Measurements from ENCODE around the gene ABCF2. TPM values are rescaled to one million over a fixed set of nuclear protein-coding genes. Genes with fewer than 3 reads are reported as not detected.

Gene ABCF2
- total and polyA plus RNA-seq, 2 of the 4 experiments (the other 2 are of a cell fraction): 46.2 to 103 TPM

DNA sequence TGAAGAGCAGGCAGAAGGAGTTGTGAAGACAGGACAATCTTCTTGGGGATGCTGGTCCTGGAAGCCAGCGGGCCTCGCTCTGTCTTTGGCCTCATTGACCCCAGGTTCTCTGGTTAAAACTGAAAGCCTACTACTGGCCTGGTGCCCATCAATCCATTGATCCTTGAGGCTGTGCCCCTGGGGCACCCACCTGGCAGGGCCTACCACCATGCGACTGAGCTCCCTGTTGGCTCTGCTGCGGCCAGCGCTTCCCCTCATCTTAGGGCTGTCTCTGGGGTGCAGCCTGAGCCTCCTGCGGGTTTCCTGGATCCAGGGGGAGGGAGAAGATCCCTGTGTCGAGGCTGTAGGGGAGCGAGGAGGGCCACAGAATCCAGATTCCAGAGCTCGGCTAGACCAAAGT lies 6.8 kb upstream of the ABCF2 start:
- H2AK9ac ChIP-seq (replicated peaks; ENCODE audit: low read depth, low read length, poor library complexity): peak overlapping the region; percentile 1
- no peak overlapping the region for H2BK20ac ChIP-seq (ENCODE audit: low read depth, low read length)
- intact Hi-C loops (cut with micrococcal nuclease) (no loop called here), dilution Hi-C loops (cut with HindIII; ENCODE audit: low sequenced_read_pairs, unreplicated experiment) (no loop called here), in situ Hi-C loops (cut with MboI; ENCODE audit: low sequenced_read_pairs) (no loop called here)
- no peak overlapping the region for H2AFZ ChIP-seq (replicated peaks; ENCODE audit: low read length, poor library complexity)
- no peak overlapping the region for H4K5ac ChIP-seq (ENCODE audit: low read depth, low read length)
- peak overlapping the region; percentile 50 for H3K14ac ChIP-seq (replicated peaks; ENCODE audit: low read depth, low read length)
- DNase-seq (no peak), ATAC-seq (ENCODE audit: low read depth) (no peak)
- no peak overlapping the region for H2BK15ac ChIP-seq (ENCODE audit: low read depth, low read length)
- peak overlapping the region; percentile 91; the same call in 1 of the 2 replicates for H2AK5ac ChIP-seq (ENCODE audit: low read depth, low read length)
- peaks cover 60% of the 10 kb centered on the region for H4K20me1 ChIP-seq (ENCODE audit: insufficient read depth, low read length)
- 0 out of 2 replicates have a peak overlapping the region, but pooled peaks have one; percentile 37 for H3K4ac ChIP-seq (ENCODE audit: low read depth, low read length)
- peak overlapping the region; percentile 51 for H2BK5ac ChIP-seq (ENCODE audit: low read depth, low read length, poor library complexity, severe bottlenecking)
- WGBS, 2 experiments (ENCODE audit: extremely low coverage in 2 of 2, insufficient read length in 1 of 2): 90% methylated on average over 4 of the region's 9 CpGs; no CpG with 5 or more reads in 1 of the 2 experiments
- H4K91ac ChIP-seq (ENCODE audit: insufficient read depth, low read depth, low read length): no peak overlapping the region
- no peak overlapping the region for H3K18ac ChIP-seq (ENCODE audit: low read depth, low read length)
- TF ChIP-seq CHD1 (IDR thresholded peaks at IDR 0.05; ENCODE audit: low read depth, low read length) (no peak), MXI1 (IDR thresholded peaks at IDR 0.05; ENCODE audit: borderline replicate concordance, low read depth, low read length) (no peak), SMC3 (IDR thresholded peaks at IDR 0.05; ENCODE audit: low read depth, low read length) (no peak), CEBPB (IDR thresholded peaks at IDR 0.05; ENCODE audit: low read depth, low read length) (no peak), FOS (IDR thresholded peaks at IDR 0.05; ENCODE audit: low read depth, low read length) (no peak), MAZ (IDR thresholded peaks at IDR 0.05; ENCODE audit: borderline replicate concordance, low read depth, low read length) (no peak), POLR2A (IDR thresholded peaks at IDR 0.05; ENCODE audit: low read depth, low read length) (no peak), RFX5 (IDR thresholded peaks at IDR 0.05; ENCODE audit: low read depth, low read length) (no peak), MAFK (IDR thresholded peaks at IDR 0.05; ENCODE audit: low read depth, low read length) (no peak), RCOR1 (IDR thresholded peaks at IDR 0.05; ENCODE audit: insufficient replicate concordance, low read length) (no peak), NFE2L2 (IDR thresholded peaks at IDR 0.05; ENCODE audit: low read depth, low read length) (no peak), RAD21 (IDR thresholded peaks at IDR 0.05; ENCODE audit: low read length) (no peak), BHLHE40 (IDR thresholded peaks at IDR 0.05; ENCODE audit: low read depth, low read length) (no peak)
- TF ChIP-seq, protein P1, sequence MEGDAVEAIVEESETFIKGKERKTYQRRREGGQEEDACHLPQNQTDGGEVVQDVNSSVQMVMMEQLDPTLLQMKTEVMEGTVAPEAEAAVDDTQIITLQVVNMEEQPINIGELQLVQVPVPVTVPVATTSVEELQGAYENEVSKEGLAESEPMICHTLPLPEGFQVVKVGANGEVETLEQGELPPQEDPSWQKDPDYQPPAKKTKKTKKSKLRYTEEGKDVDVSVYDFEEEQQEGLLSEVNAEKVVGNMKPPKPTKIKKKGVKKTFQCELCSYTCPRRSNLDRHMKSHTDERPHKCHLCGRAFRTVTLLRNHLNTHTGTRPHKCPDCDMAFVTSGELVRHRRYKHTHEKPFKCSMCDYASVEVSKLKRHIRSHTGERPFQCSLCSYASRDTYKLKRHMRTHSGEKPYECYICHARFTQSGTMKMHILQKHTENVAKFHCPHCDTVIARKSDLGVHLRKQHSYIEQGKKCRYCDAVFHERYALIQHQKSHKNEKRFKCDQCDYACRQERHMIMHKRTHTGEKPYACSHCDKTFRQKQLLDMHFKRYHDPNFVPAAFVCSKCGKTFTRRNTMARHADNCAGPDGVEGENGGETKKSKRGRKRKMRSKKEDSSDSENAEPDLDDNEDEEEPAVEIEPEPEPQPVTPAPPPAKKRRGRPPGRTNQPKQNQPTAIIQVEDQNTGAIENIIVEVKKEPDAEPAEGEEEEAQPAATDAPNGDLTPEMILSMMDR (conservative IDR thresholded peaks at IDR 0.05; ENCODE audit: low read depth, low read length): no peak
- TF ChIP-seq, protein P2, sequence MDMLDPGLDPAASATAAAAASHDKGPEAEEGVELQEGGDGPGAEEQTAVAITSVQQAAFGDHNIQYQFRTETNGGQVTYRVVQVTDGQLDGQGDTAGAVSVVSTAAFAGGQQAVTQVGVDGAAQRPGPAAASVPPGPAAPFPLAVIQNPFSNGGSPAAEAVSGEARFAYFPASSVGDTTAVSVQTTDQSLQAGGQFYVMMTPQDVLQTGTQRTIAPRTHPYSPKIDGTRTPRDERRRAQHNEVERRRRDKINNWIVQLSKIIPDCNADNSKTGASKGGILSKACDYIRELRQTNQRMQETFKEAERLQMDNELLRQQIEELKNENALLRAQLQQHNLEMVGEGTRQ (IDR thresholded peaks at IDR 0.05; ENCODE audit: low read depth, low read length): no peak
- TF ChIP-seq, protein P3, sequence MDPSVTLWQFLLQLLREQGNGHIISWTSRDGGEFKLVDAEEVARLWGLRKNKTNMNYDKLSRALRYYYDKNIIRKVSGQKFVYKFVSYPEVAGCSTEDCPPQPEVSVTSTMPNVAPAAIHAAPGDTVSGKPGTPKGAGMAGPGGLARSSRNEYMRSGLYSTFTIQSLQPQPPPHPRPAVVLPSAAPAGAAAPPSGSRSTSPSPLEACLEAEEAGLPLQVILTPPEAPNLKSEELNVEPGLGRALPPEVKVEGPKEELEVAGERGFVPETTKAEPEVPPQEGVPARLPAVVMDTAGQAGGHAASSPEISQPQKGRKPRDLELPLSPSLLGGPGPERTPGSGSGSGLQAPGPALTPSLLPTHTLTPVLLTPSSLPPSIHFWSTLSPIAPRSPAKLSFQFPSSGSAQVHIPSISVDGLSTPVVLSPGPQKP (IDR thresholded peaks at IDR 0.05; ENCODE audit: borderline replicate concordance, low read depth, low read length): no peak
- no TSS peak for BruUV-seq (replicated peaks)
- CTCF ChIA-PET: interaction anchor here (1.5 kb wide), 1 partner anchor 10 kb away, joined by 5 read pairs; no protein-coding TSS in a partner anchor
- no peaks in the 10 kb centered on the region for H3K27me3 ChIP-seq (ENCODE audit: control insufficient read depth, insufficient read depth, low read length)
- peak overlapping the region; percentile 89; the same call in 1 of the 2 replicates for H3K56ac ChIP-seq (ENCODE audit: extremely low read depth, insufficient read depth, low read length)
- no peak overlapping the region for H4K8ac ChIP-seq (ENCODE audit: low read depth in 2 of 2, low read length in 2 of 2)
- H3K4me1 ChIP-seq (ENCODE audit: control insufficient read depth, insufficient read depth, low read length): peaks cover 12% of the 10 kb centered on the region
- H3K4me2 ChIP-seq (ENCODE audit: low read depth, low read length): peak overlapping the region; percentile 69
- H3K9ac ChIP-seq (ENCODE audit: low read depth, low read length): peak overlapping the region; percentile 85; the same call in 1 of the 2 replicates
- H3K23ac ChIP-seq (ENCODE audit: low read depth, low read length): peak overlapping the region; percentile 33
- no peaks in the 10 kb centered on the region for H3K9me3 ChIP-seq (ENCODE audit: control insufficient read depth, insufficient read depth, low read length)
- peaks cover 0 to 60% of the 10 kb centered on the region in 2 experiments; a peak in 3 of 4 replicates for H3K79me1 ChIP-seq (ENCODE audit: low read depth in 1 of 2, low read length in 2 of 2)
- peak overlapping the region; percentile 76 for H3K4me3 ChIP-seq (ENCODE audit: insufficient read depth, low read depth, low read length)
- POLR2A ChIA-PET (ENCODE audit: unreplicated experiment): no interaction called here
- H3K9me1 ChIP-seq (ENCODE audit: insufficient read depth, low read length): 0 out of 2 replicates have a peak, but pooled peaks cover 4% of the 10 kb centered on the region
- H3K36me3 ChIP-seq (ENCODE audit: control insufficient read depth, insufficient read depth, low read length): peaks cover 41% of the 10 kb centered on the region
- no peak overlapping the region for H2BK120ac ChIP-seq (ENCODE audit: low read depth, low read length)
- H3K27ac ChIP-seq (ENCODE audit: insufficient read depth, low read length): no peak overlapping the region; the same call in 1 of the 2 replicates

Measured in IMR-90 (cell line).